Stimulated activated CD4-positive, alpha-beta T cell treated with anti-CD3 and anti-CD28 coated beads, Interleukin-4, amount 100 ng/mL, for 4 hours (primary cell): ENCODE results near the gene GUCA1A.
"Not testable (repeated sequence)": the region's sequence is repeated elsewhere in the genome, so short reads cannot be mapped to it uniquely, and the experiment has no call there.

Experiments
- DNase-seq, 2 experiments: peaks; one replicate each; pipeline ENCODE4 v3.0.0-alpha.2; 2020

GUCA1A gene

GRCh38 chr6:42147138-42147562 lies 26.0 kb upstream of the GUCA1A start:
- DNase-seq = no peak

- DNase-seq = no peak
Measured at GRCh38 chr6:42148058-42148457, 25.1 kb upstream of the GUCA1A start.

- no peak for DNase-seq
Measured at GRCh38 chr6:42150254-42150653, 22.9 kb upstream of the GUCA1A start.

- no peak for DNase-seq
Measured at GRCh38 chr6:42152024-42152423, 21.1 kb upstream of the GUCA1A start.

- DNase-seq = not testable (repeated sequence)
Measured at GRCh38 chr6:42152528-42153213, 20.5 kb upstream of the GUCA1A start.

GRCh38 chr6:42153921-42154320 lies 19.2 kb upstream of the GUCA1A start:
- DNase-seq = no peak

- no peak for DNase-seq
Measured at GRCh38 chr6:42154461-42155209, 18.5 kb upstream of the GUCA1A start.

- DNase-seq = no peak
Measured at GRCh38 chr6:42155293-42155692, 17.9 kb upstream of the GUCA1A start.

GRCh38 chr6:42156638-42157037 lies 16.5 kb upstream of the GUCA1A start:
- no peak for DNase-seq

- no peak for DNase-seq
Measured at GRCh38 chr6:42158011-42158410, 15.2 kb upstream of the GUCA1A start.

GRCh38 chr6:42158631-42159030 lies 14.5 kb upstream of the GUCA1A start:
- DNase-seq = no peak

- DNase-seq = no peak
Measured at GRCh38 chr6:42159431-42160024, 13.6 kb upstream of the GUCA1A start.

- no peak for DNase-seq
Measured at GRCh38 chr6:42162384-42162783, 10.8 kb upstream of the GUCA1A start.

GRCh38 chr6:42162812-42163211 lies 10.4 kb upstream of the GUCA1A start:
- no peak for DNase-seq

- DNase-seq = no peak
Measured at GRCh38 chr6:42163981-42164380, 9.2 kb upstream of the GUCA1A start.

GRCh38 chr6:42165016-42165415 lies 8.1 kb upstream of the GUCA1A start:
- DNase-seq = no peak

- DNase-seq = peak; percentile 62 to 72
Measured at GRCh38 chr6:42166444-42167141, 6.6 kb upstream of the GUCA1A start.

GRCh38 chr6:42168650-42169049 lies 4.5 kb upstream of the GUCA1A start:
- no peak for DNase-seq

GRCh38 chr6:42169780-42170179 lies 3.4 kb upstream of the GUCA1A start:
- not testable (repeated sequence) for DNase-seq

- no peak for DNase-seq
Measured at GRCh38 chr6:42171813-42172581, 1.2 kb upstream of the GUCA1A start.

GRCh38 chr6:42175860-42176259 lies 2.7 kb downstream of the GUCA1A start:
- no peak for DNase-seq

- no peak for DNase-seq
Measured at GRCh38 chr6:42176981-42177380, 3.8 kb downstream of the GUCA1A start.
